Motor neuron (in vitro differentiated cells): ENCODE data around the gene CNBP. TPM values are rescaled to one million over a fixed set of nuclear protein-coding genes. Genes with fewer than 3 reads are reported as not detected.
"Not testable (repeated sequence)": the region's sequence is repeated elsewhere in the genome, so short reads cannot be mapped to it uniquely, and the experiment has no call there.

Source experiments
- ATAC-seq, 8 experiments: fragments of 200-7000 bp; cut with Tn5 transposase; replicated peaks in 6 of 8; 2 replicates each; pipeline ENCODE4 v1.8.0; 2021; ENCODE audit warnings: mild to moderate bottlenecking in 8 of 8, moderate library complexity in 8 of 8
- H3K27ac ChIP-seq, 2 donors: fragments of 250-450 bp; sonication (Bioruptor Pico); 2 replicates each; pipeline ENCODE4 v1.9.0; 2021; ENCODE audit warnings: antibody characterized with exemption in 2 of 2, mild to moderate bottlenecking in 2 of 2, moderate library complexity in 1 of 2
- H3K4me1 ChIP-seq, 2 donors: fragments of 250-450 bp; sonication (Bioruptor Pico); replicated peaks in 1 of 2; 2 replicates each; pipeline ENCODE4 v1.6.1; 2021; ENCODE audit warnings: antibody characterized with exemption in 2 of 2, mild to moderate bottlenecking in 2 of 2, moderate library complexity in 1 of 2
- H3K4me3 ChIP-seq, 5 donors: fragments of 250-450 bp; sonication (Bioruptor Pico); 2 replicates each; pipeline ENCODE4 v1.9.0; 2021; ENCODE audit warnings: antibody characterized with exemption in 5 of 5, mild to moderate bottlenecking in 5 of 5, moderate library complexity in 4 of 5
- WGBS, 10 experiments: fragments of 450-650 bp; shearing (Covaris generic); methylation state at CpG; one replicate each; pipeline ENCODE4 v1.0.0; 2022; 5-methylcytosine and 5-hydroxymethylcytosine counted together
- in situ Hi-C, 9 experiments: fragments of 400-800 bp; cut with MboI; loops; one replicate each; pipeline ENCODE4 v1.15.0; 2021; ENCODE audit warnings: low sequenced_read_pairs in 9 of 9, low pct_unique_long_range_greater_than_20kb in 2 of 9; ENCODE audit not compliant: unreplicated experiment in 9 of 9
- total RNA-seq, 8 experiments: library from RNA; unstranded; fragments of 300-600 nt; gene quantifications; 2 replicates each; pipeline versions ENCODE4 v1.2.3 to v1.2.4, GENCODE V29; 2022

Gene CNBP
- total RNA-seq, 8 experiments from 2014 or later: 212 to 375 (median 304) TPM

DNA sequence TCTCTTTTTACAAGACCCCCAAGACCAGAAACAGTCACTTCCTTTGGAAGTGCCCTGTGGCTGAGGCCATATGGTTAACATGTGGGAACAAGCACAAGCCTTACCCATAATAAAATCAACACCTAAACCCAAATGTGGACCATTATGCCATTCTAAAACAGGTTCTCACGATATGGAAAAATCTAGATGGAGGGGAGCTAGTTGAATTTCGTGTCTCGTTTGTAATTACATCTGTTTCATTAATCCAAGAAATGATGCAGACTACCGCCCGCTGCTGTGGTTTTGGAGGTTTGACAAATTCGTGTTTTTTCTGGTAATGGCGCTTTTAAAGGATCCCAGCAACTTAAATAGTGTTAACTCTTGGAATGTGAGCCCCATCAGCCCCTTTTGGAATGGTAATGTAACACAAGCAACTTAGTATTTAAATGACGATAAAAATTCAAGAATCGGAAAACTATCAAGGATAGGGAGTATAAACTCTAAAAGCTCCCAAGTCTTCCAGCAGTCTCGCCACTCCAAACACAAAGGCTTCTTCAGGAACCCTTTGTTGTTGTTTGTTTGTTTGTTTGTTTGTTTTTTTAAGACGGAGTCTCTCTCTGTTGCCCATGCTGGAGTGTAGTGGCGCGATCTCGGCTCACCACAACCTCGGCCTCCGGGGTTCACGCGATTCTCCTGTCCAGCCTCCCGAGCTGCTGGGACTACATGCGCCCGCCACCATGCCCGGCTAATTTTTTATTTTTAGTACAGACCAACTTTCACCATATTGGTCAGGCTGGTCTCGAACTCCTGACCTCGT is 1.1 kb downstream of the CNBP start:
- H3K4me1 ChIP-seq: peaks cover 6 to 15% of the 10 kb centered on the region in 2 donors
- H3K4me3 ChIP-seq: peak overlapping the region; percentile 66 to 98 (median 92)
- peak overlapping the region; percentile 94 to 96 for H3K27ac ChIP-seq
- ATAC-seq: no peak
- in situ Hi-C loops: loop anchor here in 1 of 9 experiments (10.0 kb wide), 1 partner anchor 62 kb away; the partner anchor contains the start of gene COPG1
- 0 to 4% (median 1%) methylated on average over 3 to 21 of the region's 24 CpGs for WGBS, 10 experiments

DNA sequence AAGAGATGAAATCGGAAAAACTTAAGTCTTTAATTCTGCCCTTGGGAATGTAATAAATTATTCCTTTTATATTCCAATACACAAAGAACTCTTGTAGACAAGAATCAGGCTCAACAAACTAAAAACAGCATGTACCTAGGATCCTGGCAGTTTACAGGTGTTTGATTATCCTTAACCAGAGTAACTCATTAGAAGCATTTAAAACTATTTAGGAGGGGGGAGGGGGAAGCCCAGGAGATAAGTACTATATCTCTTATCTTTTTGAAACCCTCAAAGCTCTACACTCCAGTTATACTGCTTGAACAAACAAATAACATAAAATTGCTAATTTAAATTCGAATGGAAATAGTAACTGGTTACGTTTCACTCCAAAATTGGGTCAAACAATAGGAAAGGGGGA is 1.9 kb downstream of the CNBP start:
- H3K4me3 ChIP-seq: peak overlapping the region; percentile 66 to 98 (median 92)
- H3K4me1 ChIP-seq: peaks cover 6 to 15% of the 10 kb centered on the region in 2 donors
- in situ Hi-C loops: loop anchor here in 1 of 9 experiments (10.0 kb wide), 1 partner anchor 63 kb away; the partner anchor contains the start of gene COPG1
- no peak for ATAC-seq
- no peak overlapping the region for H3K27ac ChIP-seq
- WGBS, 10 experiments: 0 to 50% (median 31%) methylated on average over 2 to 3 of the region's 3 CpGs; no CpG with 5 or more reads in 1 of the 10 experiments

DNA sequence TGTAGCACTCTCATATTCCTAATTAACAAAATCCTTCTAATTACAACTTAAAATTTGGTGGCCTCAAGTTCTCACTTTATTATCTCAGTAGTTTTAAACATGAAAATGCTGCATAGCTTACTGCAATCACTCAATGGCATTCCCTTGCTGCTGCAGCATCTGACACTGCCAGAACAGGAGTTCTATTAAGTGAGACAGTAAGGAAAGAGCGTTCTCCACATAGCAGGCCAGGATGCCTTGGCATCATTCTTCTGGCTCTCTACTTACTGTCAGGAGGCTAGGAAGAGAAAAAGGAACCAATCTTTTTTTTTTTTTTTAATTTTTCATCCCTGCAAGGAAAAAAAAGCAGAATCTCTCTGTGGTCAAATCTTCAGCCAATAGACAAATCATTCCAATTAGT is 3.2 kb downstream of the CNBP start:
- Histone ChIP-seq H3K4me1 (peaks cover 6 to 15% of the 10 kb centered on the region in 2 donors), H3K27ac (no peak overlapping the region), H3K4me3 (no peak overlapping the region)
- in situ Hi-C loops: loop anchor here in 1 of 9 experiments (10.0 kb wide), 1 partner anchor 64 kb away; the partner anchor contains the start of gene COPG1
- ATAC-seq: no peak
- WGBS, 10 experiments: 13 to 100% (median 56%) methylated on average over 1 of the region's 1 CpG; no CpG with 5 or more reads in 6 of the 10 experiments

DNA sequence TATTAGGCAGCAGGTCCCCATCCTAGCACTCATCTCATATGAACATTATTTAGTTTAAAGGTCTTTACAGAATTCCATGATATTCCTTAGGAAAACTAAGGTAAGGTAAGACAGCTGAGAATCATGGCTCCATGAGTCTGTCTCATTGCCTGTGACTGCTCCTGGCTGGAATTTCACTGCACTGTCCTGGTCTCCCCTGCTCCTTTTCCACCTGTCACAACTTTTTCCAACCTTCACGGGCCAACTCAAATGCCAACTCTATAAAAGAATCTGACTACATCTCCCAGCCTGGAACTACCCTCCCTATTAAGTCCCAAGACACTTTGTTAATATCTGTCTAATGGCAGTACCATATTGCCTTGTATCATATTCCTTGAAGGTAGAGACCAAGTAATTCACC is 7.6 kb downstream of the CNBP start:
- in situ Hi-C loops: no loop called here

DNA sequence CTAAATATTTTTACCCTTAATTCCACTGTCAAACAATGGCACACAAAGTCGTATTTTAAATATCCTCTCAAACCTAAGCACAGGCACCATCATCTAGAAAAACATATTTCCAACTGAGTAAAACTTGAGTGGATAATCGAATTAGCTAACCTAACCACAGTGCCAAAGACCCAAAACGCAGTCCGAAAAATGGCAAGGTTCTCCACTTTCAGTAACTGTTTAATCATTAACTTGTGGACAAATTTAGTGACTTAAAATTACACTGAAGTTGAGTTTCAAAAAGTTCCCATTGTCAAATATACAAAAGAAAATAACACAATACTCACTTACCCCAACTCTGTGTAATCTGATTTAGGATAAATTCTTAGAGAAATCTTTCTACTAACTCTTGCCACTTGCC is 10.0 kb downstream of the CNBP start:
- in situ Hi-C loops: no loop called here
- no peak overlapping the region for H3K4me3 ChIP-seq
- WGBS, 10 experiments: 6 to 100% (median 84%) methylated on average over 1 to 4 of the region's 4 CpGs
- H3K27ac ChIP-seq: no peak overlapping the region
- no peaks in the 10 kb centered on the region for H3K4me1 ChIP-seq
- ATAC-seq: no peak

More for the DNA sequence above, 7.6 kb downstream of the CNBP start:
- Histone ChIP-seq H3K4me1 (peaks cover 0 to 3% of the 10 kb centered on the region in 2 donors), H3K4me3 (no peak overlapping the region), H3K27ac (no peak overlapping the region)
- 44 to 100% (median 75%) methylated on average over 1 of the region's 1 CpG; no CpG with 5 or more reads in 6 of the 10 experiments for WGBS, 10 experiments
- ATAC-seq: no peak

DNA sequence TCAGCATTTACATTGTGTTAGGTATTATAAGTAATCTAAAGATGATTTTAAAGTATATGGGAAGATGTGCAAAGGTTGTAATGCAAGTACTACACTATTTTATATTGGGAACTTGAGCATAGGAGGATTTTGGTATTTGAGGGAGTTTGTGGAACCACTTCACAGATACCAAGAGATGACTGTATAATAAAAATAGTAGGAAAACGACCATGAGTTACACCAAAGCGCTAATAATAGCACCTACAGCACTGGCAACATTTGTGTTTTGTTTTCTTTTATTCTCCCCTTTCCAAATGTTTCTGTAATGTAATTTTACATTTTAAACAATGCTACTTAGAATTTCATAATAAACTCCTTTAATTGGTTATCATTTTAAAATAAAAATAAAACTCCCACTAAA is 10.5 kb downstream of the CNBP start:
- H3K4me3 ChIP-seq: no peak overlapping the region
- no peak overlapping the region for H3K27ac ChIP-seq
- in situ Hi-C loops: no loop called here
- 30 to 100% (median 80%) methylated on average over 1 to 2 of the region's 2 CpGs; no CpG with 5 or more reads in 1 of the 10 experiments for WGBS, 10 experiments
- ATAC-seq: no peak
- no peaks in the 10 kb centered on the region for H3K4me1 ChIP-seq

- no peak overlapping the region for H3K27ac ChIP-seq
- peaks cover 3 to 10% of the 10 kb centered on the region in 2 donors for H3K4me1 ChIP-seq
- H3K4me3 ChIP-seq: no peak overlapping the region
- 33 to 100% (median 92%) methylated on average over 2 to 7 of the region's 15 CpGs for WGBS, 10 experiments
- in situ Hi-C loops: no loop called here
- no peak for ATAC-seq
Observed at GRCh38 chr3:129166579-129167332, 16.9 kb downstream of the CNBP start.

DNA sequence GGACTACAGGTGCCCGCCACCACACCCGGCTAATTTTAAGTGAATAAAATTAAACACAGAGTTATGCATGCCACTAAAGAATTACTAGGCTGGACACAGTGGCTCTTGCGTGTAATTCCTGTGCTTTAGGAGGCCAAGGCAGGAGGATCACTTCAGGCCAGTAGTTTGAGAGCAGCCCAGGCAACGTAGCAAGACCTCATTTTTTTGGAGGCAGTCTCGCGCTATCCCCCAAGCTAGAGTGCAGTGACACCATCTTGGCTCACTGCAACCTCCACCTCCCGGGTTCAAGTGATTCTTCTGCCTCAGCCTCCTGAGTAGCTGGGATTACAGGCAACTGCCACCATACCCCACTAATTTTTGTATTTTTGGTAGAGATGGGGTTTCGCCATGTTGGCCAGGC is 18.1 kb downstream of the CNBP start:
- in situ Hi-C loops, H3K4me3 ChIP-seq, ATAC-seq, H3K27ac ChIP-seq: not testable (repeated sequence)
- peaks cover 3 to 10% of the 10 kb centered on the region in 2 donors for H3K4me1 ChIP-seq
- 88 to 100% (median 96%) methylated on average over 1 to 4 of the region's 8 CpGs; no CpG with 5 or more reads in 3 of the 10 experiments for WGBS, 10 experiments

DNA sequence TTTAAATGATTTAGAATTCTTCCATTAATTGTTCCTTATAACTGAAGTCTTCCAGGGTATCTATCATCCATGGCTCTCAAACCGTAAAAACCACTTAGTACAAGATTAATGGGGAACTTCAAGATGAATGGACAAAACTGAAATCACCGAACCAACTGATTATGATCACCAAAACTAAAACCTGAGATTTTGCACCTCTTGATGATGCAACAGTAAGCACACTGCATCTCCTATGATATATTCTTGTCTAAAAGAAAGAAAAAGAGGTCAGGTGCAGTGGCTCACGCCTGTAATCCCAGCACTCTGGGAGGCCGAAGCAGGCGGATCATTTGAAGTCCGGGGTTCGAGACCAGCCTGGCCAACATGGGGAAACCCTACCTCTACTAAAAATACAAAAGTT is 19.2 kb downstream of the CNBP start:
- no peak for ATAC-seq
- Histone ChIP-seq H3K4me3 (no peak overlapping the region), H3K27ac (no peak overlapping the region), H3K4me1 (peaks cover 3 to 14% of the 10 kb centered on the region in 2 donors)
- WGBS, 10 experiments: 58 to 100% (median 97%) methylated on average over 2 to 7 of the region's 7 CpGs; no CpG with 5 or more reads in 2 of the 10 experiments
- in situ Hi-C loops: no loop called here

GRCh38 chr3:129162729-129163579 is 20.7 kb downstream of the CNBP start:
- in situ Hi-C loops: no loop called here
- 46 to 93% (median 72%) methylated on average over 1 to 5 of the region's 5 CpGs; no CpG with 5 or more reads in 2 of the 10 experiments for WGBS, 10 experiments
- no peak for ATAC-seq
- Histone ChIP-seq H3K27ac (no peak overlapping the region), H3K4me3 (peak overlapping the region in 1 of 5 donors; percentile 96), H3K4me1 (peaks cover 3 to 17% of the 10 kb centered on the region in 2 donors)

DNA sequence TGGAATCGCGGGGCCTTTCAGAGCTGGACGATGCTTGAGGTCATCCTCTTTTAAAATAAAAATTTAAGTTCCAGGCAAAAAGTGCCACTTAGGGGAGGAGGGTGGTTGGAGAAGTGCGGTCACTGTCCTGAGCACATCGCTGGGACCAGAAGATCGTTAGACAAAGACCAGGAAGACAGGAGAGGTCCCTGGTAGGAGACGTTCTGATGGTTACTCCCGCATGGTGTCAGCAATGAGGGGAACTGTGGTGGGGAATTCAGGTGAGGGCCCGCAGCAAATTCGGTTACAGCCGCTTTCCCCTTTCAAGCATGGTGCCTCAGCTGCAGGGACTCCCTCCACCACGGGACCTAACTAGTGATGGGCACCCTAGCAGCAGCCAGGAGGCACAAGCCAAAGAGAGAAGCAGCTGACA is 21.8 kb downstream of the CNBP start:
- peaks cover 3 to 17% of the 10 kb centered on the region in 2 donors for H3K4me1 ChIP-seq
- 0 to 40% (median 4%) methylated on average over 1 to 8 of the region's 12 CpGs; no CpG with 5 or more reads in 2 of the 10 experiments for WGBS, 10 experiments
- in situ Hi-C loops: no loop called here
- peak overlapping the region; percentile 77 to 96 (median 89) for H3K4me3 ChIP-seq
- H3K27ac ChIP-seq: peak overlapping the region; percentile 99 to 100
- peak in 3 of 8 experiments; percentile 5 to 17 (median 6) for ATAC-seq
